SK-N-SH (cell line): ENCODE measurements around the gene ART4. TPM values are rescaled to one million over a fixed set of nuclear protein-coding genes. Genes with fewer than 3 reads are reported as not detected.

ENCODE experiments used
- CTCF ChIA-PET: fragments of 300-600, 350-600 bp; formaldehyde crosslinking; extraction: SDS; loops from one replicate; lab custom pipeline; 2021; lab: Yijun Ruan, JAX
- POLR2A ChIA-PET: fragments of 350-600 bp; sonication (Branson Sonifier 250); formaldehyde crosslinking; extraction: SDS; loops from one replicate; lab custom pipeline; 2020; ENCODE audit warnings: antibody characterized with exemption, inconsistent platforms; lab: Yijun Ruan, JAX
- DNase-seq: peaks from one replicate; pipeline ENCODE4 v3.0.0; 2012
- H2AFZ ChIP-seq: fragments of 200-600 bp; sonication (generic); 2 replicates; pipeline ENCODE4 v1.8.1; 2016; ENCODE audit warnings: antibody characterized with exemption, mild to moderate bottlenecking, low read depth
- H3F3A ChIP-seq: fragments of 200-600 bp; sonication (generic); replicated peaks from 2 replicates; pipeline ENCODE3; 2016; ENCODE audit warnings: antibody characterized with exemption, mild to moderate bottlenecking; ENCODE audit not compliant: insufficient read depth
- H3K27ac ChIP-seq, 2 experiments: fragments of 200-500 bp in 1 of 2; fragments of 200-600 bp in 1 of 2; sonication (Bioruptor generic) in 1 of 2; sonication (generic), shearing (Covaris generic) in 1 of 2; 2 replicates each; pipeline versions ENCODE4 v1.5.1 to v1.6.1; 2014 to 2016; ENCODE audit warnings: low read depth in 2 of 2, inconsistent platforms in 1 of 2, low read length in 1 of 2, mild to moderate bottlenecking in 1 of 2, mixed read lengths in 1 of 2
- H3K27me3 ChIP-seq: fragments of 200-600 bp; sonication (generic), shearing (Covaris generic); 2 replicates; pipeline ENCODE4 v1.6.1; 2016; ENCODE audit warnings: mixed run types; ENCODE audit not compliant: insufficient read depth
- H3K36me3 ChIP-seq, 2 experiments: fragments of 200-500 bp in 1 of 2; fragments of 200-600 bp in 1 of 2; sonication (Bioruptor generic) in 1 of 2; sonication (generic) in 1 of 2; replicated peaks in 1 of 2; 2 replicates each; pipeline versions ENCODE3 to v1.5.1; 2014 to 2016; ENCODE audit warnings: low read length in 1 of 2, mild to moderate bottlenecking in 1 of 2; ENCODE audit not compliant: insufficient read depth in 2 of 2, control insufficient read depth in 1 of 2
- H3K4me1 ChIP-seq, 2 experiments: fragments of 200-500 bp in 1 of 2; fragments of 200-600 bp in 1 of 2; sonication (Bioruptor generic) in 1 of 2; sonication (generic), shearing (Covaris generic) in 1 of 2; 2 replicates each; pipeline versions ENCODE4 v1.5.1 to v1.6.1; 2014 to 2016; ENCODE audit warnings: low read depth in 1 of 2, low read length in 1 of 2, mixed run types in 1 of 2; ENCODE audit not compliant: insufficient read depth in 2 of 2, control insufficient read depth in 1 of 2
- H3K4me2 ChIP-seq: fragments of 200-600 bp; sonication (generic), shearing (Covaris generic); 2 replicates; pipeline ENCODE4 v1.6.1; 2017; ENCODE audit warnings: mixed run types
- H3K4me3 ChIP-seq, 2 experiments: fragments of 200-500 bp in 1 of 2; fragments of 200-600 bp in 1 of 2; sonication (Bioruptor generic) in 1 of 2; sonication (generic), shearing (Covaris generic) in 1 of 2; 2 replicates each; pipeline versions ENCODE4 v1.5.1 to v1.8.1; 2014 to 2016; ENCODE audit warnings: low read depth in 2 of 2, inconsistent platforms in 1 of 2, low read length in 1 of 2, mild to moderate bottlenecking in 1 of 2, mixed read lengths in 1 of 2, moderate library complexity in 1 of 2
- H3K79me2 ChIP-seq: fragments of 200-600 bp; sonication (generic); 2 replicates; pipeline ENCODE4 v1.8.1; 2017; ENCODE audit warnings: mild to moderate bottlenecking; ENCODE audit not compliant: insufficient read depth
- H3K9ac ChIP-seq: fragments of 200-600 bp; sonication (generic); 2 replicates; pipeline ENCODE4 v1.6.1; 2017; ENCODE audit warnings: mixed run types
- H3K9me2 ChIP-seq: fragments of 200-600 bp; sonication (generic); 2 replicates; pipeline ENCODE4 v1.6.1; 2017; ENCODE audit warnings: mixed run types
- H3K9me3 ChIP-seq: fragments of 200-600 bp; sonication (generic); 2 replicates; pipeline ENCODE4 v1.6.1; 2017; ENCODE audit warnings: mixed run types, mild to moderate bottlenecking, moderate library complexity
- H4K20me1 ChIP-seq: fragments of 200-600 bp; sonication (generic); 2 replicates; pipeline ENCODE4 v1.6.1; 2017; ENCODE audit warnings: mild to moderate bottlenecking, mixed run types; ENCODE audit not compliant: insufficient read depth
- CHD2 ChIP-seq: fragments of 150-350 bp; IDR thresholded peaks from 2 replicates; pipeline ENCODE4 v1.6.1; 2018; ENCODE audit warnings: low read length; ENCODE audit not compliant: partially characterized antibody
- EZH2phosphoT487 ChIP-seq: fragments of 200-600 bp; sonication (generic); IDR thresholded peaks from 2 replicates; pipeline ENCODE4 v1.6.1; 2017; ENCODE audit warnings: low read depth, mixed run types, mild to moderate bottlenecking, antibody characterized with exemption, moderate library complexity, borderline replicate concordance
- FOSL2 ChIP-seq: IDR thresholded peaks from 2 replicates; pipeline ENCODE4 v1.4.0; 2012; ENCODE audit warnings: low read depth, mild to moderate bottlenecking, moderate library complexity, borderline replicate concordance
- GATA2 ChIP-seq: sonication (generic); formaldehyde crosslinking; IDR thresholded peaks from 2 replicates; pipeline ENCODE4 v1.5.0; 2020; ENCODE audit warnings: mild to moderate bottlenecking, missing genetic modification reagents
- IRF3 ChIP-seq: fragments of 150-350 bp; IDR thresholded peaks from 2 replicates; pipeline ENCODE4 v1.6.1; 2016; ENCODE audit warnings: mild to moderate bottlenecking, low read depth, low read length
- MEF2A ChIP-seq: IDR thresholded peaks from 2 replicates; pipeline ENCODE4 v1.4.0; 2012; ENCODE audit warnings: low read depth, borderline replicate concordance
- NRF1 ChIP-seq: IDR thresholded peaks from 2 replicates; pipeline ENCODE4 v1.6.1; 2012; ENCODE audit warnings: low read depth, mild to moderate bottlenecking, low read length
- PBX3 ChIP-seq: IDR thresholded peaks from 2 replicates; pipeline ENCODE4; 2012
- REST ChIP-seq: IDR thresholded peaks from 2 replicates; pipeline ENCODE4 v1.6.1; 2012; ENCODE audit warnings: mild to moderate bottlenecking, low read depth, low read length, moderate library complexity
- RFX5 ChIP-seq: IDR thresholded peaks from 2 replicates; pipeline ENCODE4 v1.6.1; 2012; ENCODE audit warnings: mild to moderate bottlenecking, improper control_type of control experiment, low read length
- RXRA ChIP-seq: IDR thresholded peaks from 2 replicates; pipeline ENCODE4 v1.4.0; 2012; ENCODE audit warnings: low read depth, mild to moderate bottlenecking, borderline replicate concordance
- SIN3A ChIP-seq: IDR thresholded peaks from 2 replicates; pipeline ENCODE4 v1.6.1; 2012; ENCODE audit warnings: low read depth, mild to moderate bottlenecking, low read length, moderate library complexity, borderline replicate concordance
- SMC3 ChIP-seq: IDR thresholded peaks from 2 replicates; pipeline ENCODE4 v1.6.1; 2012; ENCODE audit warnings: low read depth, low read length, improper control_type of control experiment
- TAF1 ChIP-seq: IDR thresholded peaks from 2 replicates; pipeline ENCODE4 v1.6.1; 2012; ENCODE audit warnings: low read depth, mild to moderate bottlenecking, low read length, moderate library complexity, borderline replicate concordance
- TCF12 ChIP-seq: IDR thresholded peaks from 2 replicates; pipeline ENCODE4 v1.4.0; 2012
- TEAD4 ChIP-seq: IDR thresholded peaks from 2 replicates; pipeline ENCODE4 v1.4.0; 2012; ENCODE audit warnings: mild to moderate bottlenecking, borderline replicate concordance; ENCODE audit not compliant: insufficient read depth
- USF1 ChIP-seq: IDR thresholded peaks from 2 replicates; pipeline ENCODE4 v1.4.0; 2012; ENCODE audit warnings: low read depth, borderline replicate concordance
- WGBS: methylation state at CpG from one replicate; pipeline ENCODE4 v1.1.6; 2017; ENCODE audit warnings: low lambda C conversion rate; 5-methylcytosine and 5-hydroxymethylcytosine counted together
- polyA plus RNA-seq, 3 experiments: library from polyadenylated mRNA; depleted of rRNA; stranded (reverse); fragments of >200 nt; gene quantifications; 2 replicates each; pipeline ENCODE4 v1.2.3, GENCODE V29; 2012

ART4 gene
- polyA plus RNA-seq, 1 of the 3 experiments (the other 2 are of a cell fraction): not detected

- ChIA-PET POLR2A (no interaction called here), CTCF (interaction anchor here (1.1 to 1.2 kb wide), 2 partner anchors 34 to 154 kb away, joined by 3 read pairs; no protein-coding TSS in a partner anchor)
- H3K4me1 ChIP-seq: no peaks in the 10 kb centered on the region
- TF ChIP-seq TAF1: no peak
- no peak for TF ChIP-seq MEF2A
- TF ChIP-seq PBX3: no peak
- no peak for TF ChIP-seq TEAD4
- TF ChIP-seq EZH2phosphoT487: no peak
- no peak for TF ChIP-seq SIN3A
- TF ChIP-seq RXRA: no peak
- TF ChIP-seq SMC3: no peak
- TF ChIP-seq IRF3: no peak
- no peak for TF ChIP-seq GATA2 (CRISPR knock-in tag)
- no peak for TF ChIP-seq RFX5
- no peak for TF ChIP-seq NRF1
- no peak for TF ChIP-seq TCF12
- TF ChIP-seq FOSL2: no peak
- TF ChIP-seq CHD2: no peak
- no peak for TF ChIP-seq REST
- TF ChIP-seq USF1: no peak
- no peak overlapping the region for H3K9ac ChIP-seq
- no peaks in the 10 kb centered on the region for H3K27me3 ChIP-seq
- no peaks in the 10 kb centered on the region for H4K20me1 ChIP-seq
- no peaks in the 10 kb centered on the region; the same call in 1 of the 2 replicates for H3K9me2 ChIP-seq
- no peak overlapping the region for H3K4me3 ChIP-seq
- DNase-seq: no peak
- no peaks in the 10 kb centered on the region for H3K9me3 ChIP-seq
- peaks cover 2 to 9% of the 10 kb centered on the region in 2 experiments for H3K36me3 ChIP-seq
- no peaks in the 10 kb centered on the region for H3K79me2 ChIP-seq
- 87% methylated on average over 1 of the region's 1 CpG for WGBS
- no peak overlapping the region for H2AFZ ChIP-seq
- H3F3A ChIP-seq: no peaks in the 10 kb centered on the region
- no peak overlapping the region for H3K27ac ChIP-seq
- H3K4me2 ChIP-seq: no peak overlapping the region
Observed at GRCh38 chr12:14878488-14878887, 35.2 kb upstream of the ART4 start.
